AG04449 (cell line): ENCODE data around the gene IL34.

Source experiments
- CTCF ChIA-PET: fragments of 350-600 bp; formaldehyde crosslinking; extraction: SDS; loops from one replicate; lab custom pipeline; 2021; ENCODE audit warnings: antibody characterized with exemption; lab: Yijun Ruan, JAX
- POLR2A ChIA-PET: fragments of 400-600, 350-600 bp; formaldehyde crosslinking; extraction: SDS; loops from one replicate; lab custom pipeline; 2020; ENCODE audit warnings: antibody characterized with exemption, inconsistent platforms; lab: Yijun Ruan, JAX
- DNase-seq: peaks from one replicate; pipeline ENCODE4 v3.0.0-alpha.2; 2010; ENCODE audit warnings: low read depth, low spot score
- H3K4me3 ChIP-seq: 2 replicates; pipeline ENCODE4 v1.5.1; 2011; ENCODE audit warnings: low read depth, mild to moderate bottlenecking, control low read depth, low read length
- TF ChIP-seq, protein P1 (sequence below): IDR thresholded peaks from one replicate; pipeline ENCODE4 v1.5.1; 2011; ENCODE audit warnings: mild to moderate bottlenecking, moderate library complexity, low read length, control low read depth, inconsistent platforms; ENCODE audit not compliant: insufficient read depth; ENCODE audit errors: missing control alignments

Gene IL34

DNA sequence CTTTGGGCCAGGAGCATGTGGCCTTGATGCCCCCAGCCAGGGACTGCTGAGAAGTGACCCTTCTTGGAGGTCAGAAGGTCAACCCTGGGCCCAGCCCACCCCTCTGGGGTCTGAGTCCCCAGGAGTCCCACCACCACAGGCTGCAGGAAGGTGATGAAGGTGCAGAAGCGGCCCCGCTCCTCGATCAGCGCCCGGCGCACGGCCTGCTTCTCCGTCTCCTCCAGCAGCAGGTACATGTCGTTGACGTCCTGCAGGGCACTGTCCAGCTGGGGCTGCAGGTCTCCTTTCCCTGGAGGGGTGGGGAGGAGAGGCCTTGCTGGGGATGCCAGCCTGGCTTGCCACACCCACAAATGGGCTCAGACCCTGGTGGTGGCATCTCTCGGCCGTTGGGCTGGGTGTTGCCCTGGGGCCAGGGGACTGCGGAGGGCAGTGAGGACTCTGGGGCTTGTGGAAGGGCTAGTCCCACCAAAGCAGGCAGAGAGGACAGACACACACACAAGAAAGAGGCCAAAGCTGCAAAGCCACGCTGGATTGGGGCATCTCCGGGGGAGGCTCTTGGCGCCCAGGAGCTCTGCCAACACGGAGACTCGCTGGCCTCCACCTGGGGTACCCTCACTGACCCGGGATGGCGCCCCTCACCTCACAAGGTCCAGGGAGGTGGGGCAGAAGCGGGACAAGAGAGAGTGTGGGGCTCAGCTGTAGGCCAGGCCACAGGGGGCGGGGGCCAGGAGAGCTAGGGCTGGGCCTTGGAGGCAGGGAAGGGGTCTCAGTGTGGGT, 31.9 kb downstream of the IL34 start:
- H3K4me3 ChIP-seq, result no peak overlapping the region
- no peak for DNase-seq
- ChIA-PET POLR2A (no interaction called here), CTCF (interaction anchor here (1.0 to 14.6 kb wide), 6 partner anchors 9 to 93 kb away, joined by 3 to 320 read pairs (median 18); no protein-coding TSS in a partner anchor)
- TF ChIP-seq, protein P1, sequence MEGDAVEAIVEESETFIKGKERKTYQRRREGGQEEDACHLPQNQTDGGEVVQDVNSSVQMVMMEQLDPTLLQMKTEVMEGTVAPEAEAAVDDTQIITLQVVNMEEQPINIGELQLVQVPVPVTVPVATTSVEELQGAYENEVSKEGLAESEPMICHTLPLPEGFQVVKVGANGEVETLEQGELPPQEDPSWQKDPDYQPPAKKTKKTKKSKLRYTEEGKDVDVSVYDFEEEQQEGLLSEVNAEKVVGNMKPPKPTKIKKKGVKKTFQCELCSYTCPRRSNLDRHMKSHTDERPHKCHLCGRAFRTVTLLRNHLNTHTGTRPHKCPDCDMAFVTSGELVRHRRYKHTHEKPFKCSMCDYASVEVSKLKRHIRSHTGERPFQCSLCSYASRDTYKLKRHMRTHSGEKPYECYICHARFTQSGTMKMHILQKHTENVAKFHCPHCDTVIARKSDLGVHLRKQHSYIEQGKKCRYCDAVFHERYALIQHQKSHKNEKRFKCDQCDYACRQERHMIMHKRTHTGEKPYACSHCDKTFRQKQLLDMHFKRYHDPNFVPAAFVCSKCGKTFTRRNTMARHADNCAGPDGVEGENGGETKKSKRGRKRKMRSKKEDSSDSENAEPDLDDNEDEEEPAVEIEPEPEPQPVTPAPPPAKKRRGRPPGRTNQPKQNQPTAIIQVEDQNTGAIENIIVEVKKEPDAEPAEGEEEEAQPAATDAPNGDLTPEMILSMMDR, result no peak

DNA sequence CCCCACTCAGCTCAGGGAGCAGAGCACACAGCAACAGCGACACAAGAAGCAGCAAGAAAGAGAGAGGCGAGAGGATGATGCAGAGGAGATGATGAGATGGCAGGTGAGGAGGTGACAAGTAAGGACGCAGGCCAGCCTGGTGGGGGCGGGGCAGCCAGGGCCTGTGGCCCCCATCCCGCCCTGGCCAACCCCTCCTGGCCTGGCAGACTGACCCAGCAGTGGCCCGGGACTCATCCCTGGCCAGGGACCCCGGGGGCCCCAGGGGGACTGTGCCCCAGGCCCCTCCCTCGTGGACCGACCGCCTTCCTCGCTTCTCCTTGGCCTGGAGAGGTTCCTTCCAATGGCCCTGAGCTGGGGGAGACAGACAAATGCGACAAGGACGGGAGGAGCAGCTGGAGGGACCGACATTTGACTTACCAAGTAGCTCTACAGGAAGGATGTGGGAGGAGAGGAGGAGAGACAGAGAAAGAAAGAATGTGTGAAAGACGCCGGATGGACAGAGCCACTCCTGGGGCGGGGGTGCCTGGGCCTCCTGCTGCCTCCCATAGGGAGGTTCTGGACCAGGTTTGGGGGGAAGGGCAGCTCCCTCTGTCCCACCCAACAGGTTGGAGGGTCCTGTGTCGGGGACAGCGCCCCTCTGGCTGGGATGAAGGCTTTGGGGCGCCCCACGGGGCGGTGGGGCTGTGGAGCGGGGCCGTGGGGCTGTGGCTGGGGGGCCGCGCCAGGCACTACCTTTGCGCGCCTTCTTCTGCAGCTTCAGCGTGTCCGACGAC, 32.7 kb downstream of the IL34 start:
- DNase-seq, result no peak
- TF ChIP-seq, protein P1, result no peak
- H3K4me3 ChIP-seq, result no peak overlapping the region
- ChIA-PET POLR2A (no interaction called here), CTCF (interaction anchor here (0.9 to 14.6 kb wide), 8 partner anchors 10 to 100 kb away, joined by 3 to 320 read pairs (median 10); no protein-coding TSS in a partner anchor)

DNA sequence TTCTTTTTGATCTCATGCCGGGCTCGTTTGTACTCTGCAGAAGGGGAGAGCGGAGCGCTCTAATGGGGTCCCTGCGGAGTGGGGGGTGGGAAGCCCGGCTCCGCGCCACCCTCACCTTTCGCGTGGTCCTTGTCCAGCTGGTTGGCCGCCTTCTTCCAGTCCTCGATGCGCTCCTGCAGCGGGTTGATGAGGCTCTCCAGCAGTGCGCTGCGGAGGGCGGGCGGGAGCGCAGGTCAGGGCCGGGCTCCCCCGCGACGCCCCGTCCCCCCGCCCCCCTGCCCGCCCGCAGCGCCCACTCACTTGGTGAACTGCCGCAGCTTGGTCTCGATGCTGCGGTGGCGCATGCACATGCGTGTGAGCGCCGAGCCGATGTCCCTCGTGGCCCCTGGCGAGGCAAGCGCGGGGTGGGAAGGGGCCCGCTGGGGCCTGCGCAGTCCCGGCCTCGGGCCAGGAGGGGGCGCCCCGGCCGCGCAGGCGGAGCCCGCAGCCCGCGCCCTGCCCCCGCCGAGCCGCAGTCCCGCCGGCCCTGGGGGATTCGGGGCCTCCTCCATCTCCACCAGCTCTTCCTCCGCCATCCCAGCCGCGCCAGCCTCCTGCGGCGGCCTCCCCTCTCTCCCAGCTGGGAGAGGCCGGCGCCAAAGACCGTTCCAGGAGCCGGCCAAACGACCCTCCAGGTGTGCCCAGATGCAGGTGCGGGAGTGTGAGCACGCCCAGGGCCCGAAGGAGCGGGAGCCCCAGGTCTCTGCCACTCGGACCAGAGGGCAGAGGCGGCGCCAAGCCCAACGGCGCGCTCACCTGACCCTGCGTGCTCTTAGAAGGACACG, 33.5 kb downstream of the IL34 start:
- ChIA-PET POLR2A (no interaction called here), CTCF (interaction anchor here (0.9 to 14.6 kb wide), 10 partner anchors 11 to 99 kb away, joined by 3 to 320 read pairs (median 4); no protein-coding TSS in a partner anchor)
- TF ChIP-seq, protein P1, result peak; percentile 51
- DNase-seq, result no peak
- H3K4me3 ChIP-seq, result no peak overlapping the region

GRCh38 chr16:70680495-70681381, 34.4 kb downstream of the IL34 start:
- POLR2A ChIA-PET, result interaction anchor here (0.6 kb wide), 1 partner anchor 151 kb away, joined by 3 read pairs; no protein-coding TSS in a partner anchor
- no peak for DNase-seq
- CTCF ChIA-PET, result interaction anchor here (1.0 to 14.6 kb wide), 6 partner anchors 12 to 98 kb away, joined by 4 to 320 read pairs (median 18); no protein-coding TSS in a partner anchor
- TF ChIP-seq, protein P1, result no peak
- H3K4me3 ChIP-seq, result no peak overlapping the region
